ENCODE measurements around the gene RHOV. TPM values are rescaled to one million over a fixed set of nuclear protein-coding genes. Genes with fewer than 3 reads are reported as not detected.

RHOV gene
- total RNA-seq, 2 donors from 2014 or later: 0.18 TPM; not detected in 1

Other genes starting within 250 kb of the RHOV start
- 1 to 10 TPM; 1.5 to 2.0 TPM for gene RAD51, start 179.1 kb downstream of the RHOV start, total RNA-seq
- 10 to 100 TPM; 31.4 to 33.1 TPM for gene RMDN3, start 119.0 kb downstream of the RHOV start, total RNA-seq
- 10 to 100 TPM; 16.4 to 20.5 TPM for gene GCHFR, start 110.2 kb downstream of the RHOV start, total RNA-seq
- gene C15orf62, start 104.3 kb downstream of the RHOV start, total RNA-seq: 1 to 10 TPM in 1 of 2 donors, under 1 TPM in 1; 0.89 to 1.2 TPM
- gene ZFYVE19, start 67.1 kb downstream of the RHOV start, total RNA-seq: 10 to 100 TPM; 19.5 to 22.7 TPM
- gene DNAJC17, start 66.8 kb downstream of the RHOV start, total RNA-seq: 10 to 100 TPM; 24.1 to 27.7 TPM
- not detected for gene PPP1R14D, start 45.5 kb downstream of the RHOV start, total RNA-seq
- gene SPINT1, start 30.2 kb downstream of the RHOV start, total RNA-seq: 1 to 10 TPM; 2.5 to 4.1 TPM
- gene VPS18, start 20.2 kb upstream of the RHOV start, total RNA-seq: 10 to 100 TPM; 13.6 to 18.4 TPM
- gene DLL4, start 55.1 kb upstream of the RHOV start, total RNA-seq: not detected
- under 1 TPM; 0.35 to 0.70 TPM for gene CHAC1, start 79.2 kb upstream of the RHOV start, total RNA-seq
- gene INO80, start 242.0 kb upstream of the RHOV start, total RNA-seq: 10 to 100 TPM; 28.5 to 37.5 TPM